Choroid plexus epithelial cell (primary cell): ENCODE measurements around the gene SGK2.
"Not testable (repeated sequence)": the region's sequence is repeated elsewhere in the genome, so short reads cannot be mapped to it uniquely, and the experiment has no call there.

Source experiments
- DNase-seq: peaks from one replicate; pipeline ENCODE4 v3.0.0-alpha.2; 2010; ENCODE audit warnings: low read depth
- H3K4me3 ChIP-seq: 2 replicates; pipeline ENCODE4 v1.5.1; 2011; ENCODE audit warnings: low read depth, mild to moderate bottlenecking, control low read depth, low read length, moderate library complexity
- CTCF ChIP-seq: conservative IDR thresholded peaks from 2 replicates; pipeline ENCODE4 v1.5.1; 2011; ENCODE audit warnings: low read depth, mild to moderate bottlenecking, control low read depth, inconsistent platforms, low read length, moderate library complexity

Gene SGK2

GRCh38 chr20:43603124-43603523, 44.3 kb downstream of the SGK2 start:
- TF ChIP-seq CTCF: no peak
- DNase-seq: no peak

DNA sequence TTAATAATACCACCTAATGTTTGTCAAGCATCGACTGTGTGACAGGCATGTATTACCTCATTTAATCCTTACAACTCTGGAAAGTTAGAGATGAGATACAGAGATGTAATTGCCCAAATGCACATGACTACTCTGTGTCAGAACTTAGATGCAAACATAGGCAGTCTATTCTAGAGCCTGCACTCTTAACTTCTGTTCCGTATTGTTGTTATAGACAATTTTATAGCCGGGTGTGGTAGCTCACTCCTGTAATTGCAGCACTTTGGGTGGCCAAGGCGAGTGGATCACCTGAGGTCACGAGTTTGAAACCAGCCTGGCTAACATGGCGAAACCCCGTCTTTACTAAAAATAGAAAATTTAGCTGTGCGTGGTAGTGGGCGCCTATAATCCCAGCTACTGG, 46.9 kb downstream of the SGK2 start:
- no peak overlapping the region for H3K4me3 ChIP-seq
- no peak for TF ChIP-seq CTCF
- no peak for DNase-seq

More at GRCh38 chr20:43603124-43603523, 44.3 kb downstream of the SGK2 start:
- H3K4me3 ChIP-seq: no peak overlapping the region

GRCh38 chr20:43607278-43607677, 48.5 kb downstream of the SGK2 start:
- not testable (repeated sequence) for H3K4me3 ChIP-seq, DNase-seq

- no peak for DNase-seq
- no peak for TF ChIP-seq CTCF
- no peak overlapping the region for H3K4me3 ChIP-seq
Measured at GRCh38 chr20:43631598-43631997, 72.8 kb downstream of the SGK2 start.
